Measurements from ENCODE around the gene VSIG8. TPM values are rescaled to one million over a fixed set of nuclear protein-coding genes. Genes with fewer than 3 reads are reported as not detected.
A peak's percentile ranks its signal among the peaks of the same experiment; 100 is the strongest.

VSIG8 gene
- total and polyA plus RNA-seq, 9 of the 15 experiments (the other 6 are each of a cell fraction or from before 2014, with no cell fraction given) = not detected

DNA sequence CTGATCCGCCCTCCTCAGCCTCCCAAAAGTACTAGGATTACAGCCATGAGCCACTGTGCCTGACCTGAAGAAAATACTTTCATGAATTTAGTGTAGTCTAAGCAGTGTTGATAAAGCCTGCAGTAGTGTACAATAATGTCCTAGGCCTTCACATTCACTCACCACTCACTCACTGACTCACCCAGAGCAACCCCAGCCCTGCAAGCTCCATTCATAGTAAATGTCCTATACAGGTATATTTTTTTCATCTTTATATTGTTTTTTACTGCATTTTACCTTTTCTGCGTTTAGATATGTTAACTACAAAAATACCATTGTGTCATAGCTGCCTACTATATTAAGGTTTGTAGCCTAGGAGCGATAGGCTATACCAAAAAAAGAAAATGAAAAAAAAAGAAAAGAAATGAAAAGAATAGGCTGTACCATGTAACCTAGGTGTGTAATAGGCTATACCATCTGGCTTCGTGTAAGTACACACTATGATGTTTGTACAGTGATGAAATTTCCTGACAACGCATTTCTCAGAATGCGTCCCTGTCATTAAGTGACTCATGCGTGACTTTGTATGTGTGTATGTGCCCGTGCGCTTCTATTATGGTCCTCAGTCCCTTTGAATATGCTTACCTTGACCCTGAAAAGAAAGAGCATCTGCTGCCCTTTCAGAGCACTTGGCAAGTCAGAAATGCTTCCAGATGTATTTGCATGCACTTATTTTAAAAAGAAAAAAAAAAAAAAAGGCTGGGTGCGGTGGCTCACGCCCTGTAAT lies 45.0 kb downstream of the VSIG8 start (continued):
- TF ChIP-seq STAT5A (IDR thresholded peaks at IDR 0.05; ENCODE audit: borderline replicate concordance, low read length) (peak; percentile 57), FOXA1 (IDR thresholded peaks at IDR 0.05; ENCODE audit: borderline replicate concordance) (peak; percentile 80), EGR1 (conservative IDR thresholded peaks at IDR 0.05) (no peak), MAFG (tag; conservative IDR thresholded peaks at IDR 0.05) (peak; percentile 89), FOXA3 (CRISPR knock-in tag; conservative IDR thresholded peaks at IDR 0.05 in 1 of 2, IDR thresholded peaks at IDR 0.05 in 1 of 2) (peak; percentile 86 to 94), EP300 (IDR thresholded peaks at IDR 0.05; ENCODE audit: low read length) (peak; percentile 69), TAF9B (IDR thresholded peaks at IDR 0.05; ENCODE audit: partially characterized antibody) (peak; percentile 42), ZNF316 (IDR thresholded peaks at IDR 0.05) (peak; percentile 97), SREBF2 (CRISPR knock-in tag; IDR thresholded peaks at IDR 0.05) (no peak), ZNF217 (CRISPR knock-in tag; IDR thresholded peaks at IDR 0.05) (no peak), MAFF (IDR thresholded peaks at IDR 0.05; ENCODE audit: low read length) (peak; percentile 69; the same call in 1 of the 2 replicates), MAFK (IDR thresholded peaks at IDR 0.05; ENCODE audit: low read length) (peak; percentile 86), RCOR1 (IDR thresholded peaks at IDR 0.05; ENCODE audit: borderline replicate concordance in 1 of 2, low read depth in 2 of 2, low read length in 2 of 2) (peak in 1 of 2 experiments; percentile 19; a peak in 1 of 4 replicates), CEBPB (tag; IDR thresholded peaks at IDR 0.05) (peak; percentile 55; the same call in 1 of the 2 replicates), POLR2G (IDR thresholded peaks at IDR 0.05; ENCODE audit: low read depth, low read length) (no peak), CREM (IDR thresholded peaks at IDR 0.05; ENCODE audit: low read depth) (peak; percentile 67), MEIS2 (IDR thresholded peaks at IDR 0.05; ENCODE audit: partially characterized antibody) (peak; percentile 69), BMI1 (IDR thresholded peaks at IDR 0.05; ENCODE audit: low read length) (no peak)
- TF ChIP-seq, protein P1, sequence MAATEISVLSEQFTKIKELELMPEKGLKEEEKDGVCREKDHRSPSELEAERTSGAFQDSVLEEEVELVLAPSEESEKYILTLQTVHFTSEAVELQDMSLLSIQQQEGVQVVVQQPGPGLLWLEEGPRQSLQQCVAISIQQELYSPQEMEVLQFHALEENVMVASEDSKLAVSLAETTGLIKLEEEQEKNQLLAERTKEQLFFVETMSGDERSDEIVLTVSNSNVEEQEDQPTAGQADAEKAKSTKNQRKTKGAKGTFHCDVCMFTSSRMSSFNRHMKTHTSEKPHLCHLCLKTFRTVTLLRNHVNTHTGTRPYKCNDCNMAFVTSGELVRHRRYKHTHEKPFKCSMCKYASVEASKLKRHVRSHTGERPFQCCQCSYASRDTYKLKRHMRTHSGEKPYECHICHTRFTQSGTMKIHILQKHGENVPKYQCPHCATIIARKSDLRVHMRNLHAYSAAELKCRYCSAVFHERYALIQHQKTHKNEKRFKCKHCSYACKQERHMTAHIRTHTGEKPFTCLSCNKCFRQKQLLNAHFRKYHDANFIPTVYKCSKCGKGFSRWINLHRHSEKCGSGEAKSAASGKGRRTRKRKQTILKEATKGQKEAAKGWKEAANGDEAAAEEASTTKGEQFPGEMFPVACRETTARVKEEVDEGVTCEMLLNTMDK (IDR thresholded peaks at IDR 0.05; ENCODE audit: borderline replicate concordance, insufficient read depth, low read depth, low read length, poor library complexity, severe bottlenecking) = no peak
- TF ChIP-seq, protein P2, sequence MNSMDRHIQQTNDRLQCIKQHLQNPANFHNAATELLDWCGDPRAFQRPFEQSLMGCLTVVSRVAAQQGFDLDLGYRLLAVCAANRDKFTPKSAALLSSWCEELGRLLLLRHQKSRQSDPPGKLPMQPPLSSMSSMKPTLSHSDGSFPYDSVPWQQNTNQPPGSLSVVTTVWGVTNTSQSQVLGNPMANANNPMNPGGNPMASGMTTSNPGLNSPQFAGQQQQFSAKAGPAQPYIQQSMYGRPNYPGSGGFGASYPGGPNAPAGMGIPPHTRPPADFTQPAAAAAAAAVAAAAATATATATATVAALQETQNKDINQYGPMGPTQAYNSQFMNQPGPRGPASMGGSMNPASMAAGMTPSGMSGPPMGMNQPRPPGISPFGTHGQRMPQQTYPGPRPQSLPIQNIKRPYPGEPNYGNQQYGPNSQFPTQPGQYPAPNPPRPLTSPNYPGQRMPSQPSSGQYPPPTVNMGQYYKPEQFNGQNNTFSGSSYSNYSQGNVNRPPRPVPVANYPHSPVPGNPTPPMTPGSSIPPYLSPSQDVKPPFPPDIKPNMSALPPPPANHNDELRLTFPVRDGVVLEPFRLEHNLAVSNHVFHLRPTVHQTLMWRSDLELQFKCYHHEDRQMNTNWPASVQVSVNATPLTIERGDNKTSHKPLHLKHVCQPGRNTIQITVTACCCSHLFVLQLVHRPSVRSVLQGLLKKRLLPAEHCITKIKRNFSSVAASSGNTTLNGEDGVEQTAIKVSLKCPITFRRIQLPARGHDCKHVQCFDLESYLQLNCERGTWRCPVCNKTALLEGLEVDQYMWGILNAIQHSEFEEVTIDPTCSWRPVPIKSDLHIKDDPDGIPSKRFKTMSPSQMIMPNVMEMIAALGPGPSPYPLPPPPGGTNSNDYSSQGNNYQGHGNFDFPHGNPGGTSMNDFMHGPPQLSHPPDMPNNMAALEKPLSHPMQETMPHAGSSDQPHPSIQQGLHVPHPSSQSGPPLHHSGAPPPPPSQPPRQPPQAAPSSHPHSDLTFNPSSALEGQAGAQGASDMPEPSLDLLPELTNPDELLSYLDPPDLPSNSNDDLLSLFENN (IDR thresholded peaks at IDR 0.05; ENCODE audit: low read depth in 2 of 2, low read length in 2 of 2) = peak in 1 of 2 experiments; percentile 36; a peak in 1 of 4 replicates
- TF ChIP-seq, protein P3, sequence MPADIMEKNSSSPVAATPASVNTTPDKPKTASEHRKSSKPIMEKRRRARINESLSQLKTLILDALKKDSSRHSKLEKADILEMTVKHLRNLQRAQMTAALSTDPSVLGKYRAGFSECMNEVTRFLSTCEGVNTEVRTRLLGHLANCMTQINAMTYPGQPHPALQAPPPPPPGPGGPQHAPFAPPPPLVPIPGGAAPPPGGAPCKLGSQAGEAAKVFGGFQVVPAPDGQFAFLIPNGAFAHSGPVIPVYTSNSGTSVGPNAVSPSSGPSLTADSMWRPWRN (IDR thresholded peaks at IDR 0.05; ENCODE audit: low read depth) = no peak
- TF ChIP-seq, protein P4, sequence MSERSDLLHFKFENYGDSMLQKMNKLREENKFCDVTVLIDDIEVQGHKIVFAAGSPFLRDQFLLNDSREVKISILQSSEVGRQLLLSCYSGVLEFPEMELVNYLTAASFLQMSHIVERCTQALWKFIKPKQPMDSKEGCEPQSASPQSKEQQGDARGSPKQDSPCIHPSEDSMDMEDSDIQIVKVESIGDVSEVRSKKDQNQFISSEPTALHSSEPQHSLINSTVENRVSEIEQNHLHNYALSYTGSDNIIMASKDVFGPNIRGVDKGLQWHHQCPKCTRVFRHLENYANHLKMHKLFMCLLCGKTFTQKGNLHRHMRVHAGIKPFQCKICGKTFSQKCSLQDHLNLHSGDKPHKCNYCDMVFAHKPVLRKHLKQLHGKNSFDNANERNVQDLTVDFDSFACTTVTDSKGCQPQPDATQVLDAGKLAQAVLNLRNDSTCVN (CRISPR knock-in tag; IDR thresholded peaks at IDR 0.05) = no peak

All from K562 (cell line).